ENCODE measurements around the gene CARD14. TPM values are rescaled to one million over a fixed set of nuclear protein-coding genes. Genes with fewer than 3 reads are reported as not detected.
A peak's percentile ranks its signal among the peaks of the same experiment; 100 is the strongest.

The CARD14 gene
- total and polyA plus RNA-seq, 10 donors = 0.63 to 4.8 (median 1.3) TPM

DNA sequence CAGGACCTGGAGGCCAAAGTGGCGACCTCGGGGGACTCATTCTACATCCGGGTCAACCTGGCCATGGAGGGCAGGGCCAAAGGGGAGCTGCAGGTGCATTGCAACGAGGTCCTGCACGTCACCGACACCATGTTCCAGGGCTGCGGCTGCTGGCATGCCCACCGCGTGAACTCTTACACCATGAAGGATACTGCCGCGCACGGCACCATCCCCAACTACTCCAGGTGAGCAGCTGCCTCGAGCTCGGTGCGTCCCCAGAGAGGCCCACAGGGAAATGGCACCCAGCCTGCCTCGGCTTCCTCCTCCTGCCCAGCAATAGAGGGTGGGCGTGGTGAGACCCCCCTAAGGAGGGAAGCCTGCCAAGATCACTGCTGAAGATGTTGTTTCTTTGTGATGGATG is 32.4 kb downstream of the CARD14 start:
- WGBS, 5 donors = 87 to 94% (median 89%) methylated on average over 14 to 17 of the region's 17 CpGs
- Histone ChIP-seq H3K36me3 (peaks cover 0 to 38% (median 0%) of the 10 kb centered on the region in 6 donors), H3K9me3 (no peaks in the 10 kb centered on the region), H3K4me1 (peaks cover 0 to 10% (median 0%) of the 10 kb centered on the region in 6 donors), H3K27me3 (replicated peaks in 1 of 7) (no peaks in the 10 kb centered on the region), H3K27ac (no peak overlapping the region), H3K4me3 (no peak overlapping the region)
- peak in 2 of 3 donors; percentile 4 to 46 for TF ChIP-seq POLR2AphosphoS5 (IDR thresholded peaks at IDR 0.05)
- TF ChIP-seq, protein P1, sequence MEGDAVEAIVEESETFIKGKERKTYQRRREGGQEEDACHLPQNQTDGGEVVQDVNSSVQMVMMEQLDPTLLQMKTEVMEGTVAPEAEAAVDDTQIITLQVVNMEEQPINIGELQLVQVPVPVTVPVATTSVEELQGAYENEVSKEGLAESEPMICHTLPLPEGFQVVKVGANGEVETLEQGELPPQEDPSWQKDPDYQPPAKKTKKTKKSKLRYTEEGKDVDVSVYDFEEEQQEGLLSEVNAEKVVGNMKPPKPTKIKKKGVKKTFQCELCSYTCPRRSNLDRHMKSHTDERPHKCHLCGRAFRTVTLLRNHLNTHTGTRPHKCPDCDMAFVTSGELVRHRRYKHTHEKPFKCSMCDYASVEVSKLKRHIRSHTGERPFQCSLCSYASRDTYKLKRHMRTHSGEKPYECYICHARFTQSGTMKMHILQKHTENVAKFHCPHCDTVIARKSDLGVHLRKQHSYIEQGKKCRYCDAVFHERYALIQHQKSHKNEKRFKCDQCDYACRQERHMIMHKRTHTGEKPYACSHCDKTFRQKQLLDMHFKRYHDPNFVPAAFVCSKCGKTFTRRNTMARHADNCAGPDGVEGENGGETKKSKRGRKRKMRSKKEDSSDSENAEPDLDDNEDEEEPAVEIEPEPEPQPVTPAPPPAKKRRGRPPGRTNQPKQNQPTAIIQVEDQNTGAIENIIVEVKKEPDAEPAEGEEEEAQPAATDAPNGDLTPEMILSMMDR (IDR thresholded peaks at IDR 0.05 in 8 of 11, conservative IDR thresholded peaks at IDR 0.05 in 3 of 11) = no peak
- intact Hi-C loops (cut with DNase I; ENCODE audit: low total_unique reads) = no loop called here
- DNase-seq = no peak

DNA sequence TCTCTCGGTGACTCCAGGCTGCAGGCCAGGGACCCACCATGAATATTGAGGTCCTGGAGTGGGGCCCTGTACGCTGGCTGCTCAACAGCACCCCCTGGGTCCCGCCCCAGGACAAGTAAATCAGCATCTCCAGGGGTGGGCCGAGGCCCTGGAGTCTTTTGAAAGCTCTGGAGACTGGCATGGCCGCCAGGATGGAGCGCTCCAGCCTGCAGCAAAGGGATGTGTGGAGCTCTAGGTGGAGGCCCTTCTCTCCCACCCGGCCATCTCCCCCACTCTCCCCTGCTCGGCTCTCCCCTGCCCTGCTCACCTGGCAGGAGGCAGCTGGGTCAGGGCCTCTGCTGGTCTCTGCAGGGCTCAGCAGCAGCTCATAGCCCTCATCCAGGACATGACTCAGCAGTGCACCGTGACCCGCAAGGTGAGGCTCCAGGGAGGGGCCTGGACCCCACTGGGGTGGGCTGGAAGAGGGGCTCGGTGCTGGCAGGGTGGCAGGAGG is 33.7 kb downstream of the CARD14 start:
- peaks cover 0 to 14% (median 0%) of the 10 kb centered on the region in 6 donors for H3K4me1 ChIP-seq
- TF ChIP-seq, protein P1 (IDR thresholded peaks at IDR 0.05 in 8 of 11, conservative IDR thresholded peaks at IDR 0.05 in 3 of 11) = no peak
- TF ChIP-seq POLR2AphosphoS5 (IDR thresholded peaks at IDR 0.05) = peak in 2 of 3 donors; percentile 34 to 61
- intact Hi-C loops (cut with DNase I; ENCODE audit: low total_unique reads) = no loop called here
- no peak for DNase-seq
- no peak overlapping the region for H3K27ac ChIP-seq
- no peaks in the 10 kb centered on the region for H3K27me3 ChIP-seq (replicated peaks in 1 of 7)
- H3K36me3 ChIP-seq = peaks cover 0 to 50% (median 2%) of the 10 kb centered on the region in 6 donors
- WGBS, 5 donors = 65 to 77% (median 69%) methylated on average over 8 to 11 of the region's 11 CpGs
- H3K4me3 ChIP-seq = no peak overlapping the region
- no peaks in the 10 kb centered on the region for H3K9me3 ChIP-seq

- no peak for DNase-seq
- 85 to 91% (median 88%) methylated on average over 15 to 19 of the region's 19 CpGs for WGBS, 5 donors
- TF ChIP-seq POLR2AphosphoS5 (IDR thresholded peaks at IDR 0.05) (peak in 1 of 3 donors; percentile 56), POLR2A (IDR thresholded peaks at IDR 0.05) (no peak)
- TF ChIP-seq, protein P1 (IDR thresholded peaks at IDR 0.05 in 8 of 11, conservative IDR thresholded peaks at IDR 0.05 in 3 of 11) = no peak
- H3K4me1 ChIP-seq = peaks cover 0 to 14% (median 0%) of the 10 kb centered on the region in 6 donors
- intact Hi-C loops (cut with DNase I; ENCODE audit: low total_unique reads) = no loop called here
- no peak overlapping the region for H3K27ac ChIP-seq
- no peak overlapping the region for H3K4me3 ChIP-seq
- H3K9me3 ChIP-seq = no peaks in the 10 kb centered on the region
- H3K27me3 ChIP-seq (replicated peaks in 1 of 7) = no peaks in the 10 kb centered on the region
- H3K36me3 ChIP-seq = peaks cover 0 to 63% (median 15%) of the 10 kb centered on the region in 6 donors
These were observed 35.0 kb downstream of the CARD14 start for GRCh38 chr17:80204626-80205468.

GRCh38 chr17:80205811-80206210 is 36.0 kb downstream of the CARD14 start:
- TF ChIP-seq, protein P1 (IDR thresholded peaks at IDR 0.05 in 8 of 11, conservative IDR thresholded peaks at IDR 0.05 in 3 of 11) = no peak
- TF ChIP-seq POLR2AphosphoS5 (IDR thresholded peaks at IDR 0.05) = no peak
- no peak for TF ChIP-seq POLR2A (IDR thresholded peaks at IDR 0.05)
- Histone ChIP-seq H3K27me3 (replicated peaks in 1 of 7) (no peaks in the 10 kb centered on the region), H3K27ac (peak overlapping the region in 1 of 8 donors; percentile 46), H3K4me3 (no peak overlapping the region), H3K9me3 (no peaks in the 10 kb centered on the region), H3K4me1 (peaks cover 0 to 14% (median 0%) of the 10 kb centered on the region in 6 donors), H3K36me3 (peaks cover 0 to 73% (median 24%) of the 10 kb centered on the region in 6 donors)
- DNase-seq = no peak
- WGBS, 5 donors = 92 to 95% (median 93%) methylated on average over 13 of the region's 13 CpGs
- intact Hi-C loops (cut with DNase I; ENCODE audit: low total_unique reads) = no loop called here
